GM23338 (cell line): ENCODE measurements around the gene RPF1.

Source experiments
- CREB1 ChIP-seq: fragments of 250-450 bp; sonication (Bioruptor Pico); IDR thresholded peaks from 2 replicates; pipeline ENCODE4 v1.5.0; 2020; ENCODE audit warnings: low read depth, mild to moderate bottlenecking, moderate library complexity
- EZH2 ChIP-seq: fragments of 200-600 bp; sonication (generic); IDR thresholded peaks from one replicate; pipeline ENCODE4 v1.8.0; 2017; ENCODE audit warnings: antibody characterized with exemption, mild to moderate bottlenecking, low read depth; ENCODE audit not compliant: unreplicated experiment
- EZH2phosphoT487 ChIP-seq: fragments of 200-600 bp; sonication (generic); IDR thresholded peaks from one replicate; pipeline ENCODE4 v1.8.1; 2018; ENCODE audit warnings: antibody characterized with exemption; ENCODE audit not compliant: unreplicated experiment
- JUNB ChIP-seq: IDR thresholded peaks from one replicate; pipeline ENCODE4 v1.6.1; 2016; ENCODE audit warnings: antibody characterized with exemption; ENCODE audit not compliant: unreplicated experiment
- NANOG ChIP-seq: IDR thresholded peaks from 2 replicates; pipeline ENCODE4 v1.6.1; 2016; ENCODE audit warnings: antibody characterized with exemption, borderline replicate concordance
- POLR2AphosphoS5 ChIP-seq: IDR thresholded peaks from 2 replicates; pipeline ENCODE4 v1.6.1; 2016; ENCODE audit warnings: antibody characterized with exemption, low read depth
- STAT1 ChIP-seq: IDR thresholded peaks from one replicate; pipeline ENCODE4 v1.6.1; 2016; ENCODE audit warnings: antibody characterized with exemption; ENCODE audit not compliant: unreplicated experiment
- ZNF114 ChIP-seq: fragments of 250-450 bp; sonication (Bioruptor Pico); IDR thresholded peaks from 2 replicates; pipeline ENCODE4 v1.5.0; 2020; ENCODE audit warnings: mild to moderate bottlenecking, moderate library complexity
- ZNF331 ChIP-seq: fragments of 250-450 bp; sonication (Bioruptor Pico); IDR thresholded peaks from 2 replicates; pipeline ENCODE4 v1.5.0; 2020; ENCODE audit warnings: low read depth, mild to moderate bottlenecking, moderate library complexity
- TF ChIP-seq, protein P1 (sequence below): IDR thresholded peaks from one replicate; pipeline ENCODE4 v1.6.1; 2018; ENCODE audit warnings: antibody characterized with exemption; ENCODE audit not compliant: unreplicated experiment
- TF ChIP-seq, protein P2 (sequence below), 2 experiments: fragments of 200-600 bp in 1 of 2; sonication (generic) in 1 of 2; conservative IDR thresholded peaks; 2 replicates each; pipeline versions ENCODE4 v1.5.1 to v1.6.1; 2016 to 2017; ENCODE audit warnings: antibody characterized with exemption in 2 of 2, low read depth in 2 of 2, mild to moderate bottlenecking in 2 of 2, moderate library complexity in 1 of 2
- TF ChIP-seq, protein P3 (sequence below): IDR thresholded peaks from 2 replicates; pipeline ENCODE4 v1.6.1; 2016; ENCODE audit warnings: antibody characterized with exemption
- TF ChIP-seq, protein P4 (sequence below): fragments of 250-450 bp; sonication (Bioruptor Pico); IDR thresholded peaks from 2 replicates; pipeline ENCODE4 v1.5.0; 2020; ENCODE audit warnings: mild to moderate bottlenecking, moderate library complexity

DNA sequence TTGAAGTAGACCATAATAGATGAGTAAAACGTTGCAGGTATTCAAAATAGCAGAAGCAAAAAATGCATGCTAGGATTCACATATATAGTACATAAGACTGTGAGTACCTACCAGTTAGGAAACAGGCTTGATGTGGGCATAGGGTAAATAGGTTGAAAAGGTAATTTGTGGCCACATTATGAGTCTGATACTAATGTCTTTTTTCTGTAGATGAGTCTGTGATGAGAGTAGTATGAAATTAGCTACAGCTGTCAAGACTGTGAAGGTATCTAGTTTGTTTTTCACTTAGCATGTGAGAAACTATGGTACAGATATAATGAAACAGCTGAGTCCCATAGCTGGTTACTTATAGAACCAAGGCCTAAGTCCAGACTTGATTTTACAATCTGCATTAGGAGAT lies 14.7 kb downstream of the RPF1 start:
- TF ChIP-seq, protein P1, sequence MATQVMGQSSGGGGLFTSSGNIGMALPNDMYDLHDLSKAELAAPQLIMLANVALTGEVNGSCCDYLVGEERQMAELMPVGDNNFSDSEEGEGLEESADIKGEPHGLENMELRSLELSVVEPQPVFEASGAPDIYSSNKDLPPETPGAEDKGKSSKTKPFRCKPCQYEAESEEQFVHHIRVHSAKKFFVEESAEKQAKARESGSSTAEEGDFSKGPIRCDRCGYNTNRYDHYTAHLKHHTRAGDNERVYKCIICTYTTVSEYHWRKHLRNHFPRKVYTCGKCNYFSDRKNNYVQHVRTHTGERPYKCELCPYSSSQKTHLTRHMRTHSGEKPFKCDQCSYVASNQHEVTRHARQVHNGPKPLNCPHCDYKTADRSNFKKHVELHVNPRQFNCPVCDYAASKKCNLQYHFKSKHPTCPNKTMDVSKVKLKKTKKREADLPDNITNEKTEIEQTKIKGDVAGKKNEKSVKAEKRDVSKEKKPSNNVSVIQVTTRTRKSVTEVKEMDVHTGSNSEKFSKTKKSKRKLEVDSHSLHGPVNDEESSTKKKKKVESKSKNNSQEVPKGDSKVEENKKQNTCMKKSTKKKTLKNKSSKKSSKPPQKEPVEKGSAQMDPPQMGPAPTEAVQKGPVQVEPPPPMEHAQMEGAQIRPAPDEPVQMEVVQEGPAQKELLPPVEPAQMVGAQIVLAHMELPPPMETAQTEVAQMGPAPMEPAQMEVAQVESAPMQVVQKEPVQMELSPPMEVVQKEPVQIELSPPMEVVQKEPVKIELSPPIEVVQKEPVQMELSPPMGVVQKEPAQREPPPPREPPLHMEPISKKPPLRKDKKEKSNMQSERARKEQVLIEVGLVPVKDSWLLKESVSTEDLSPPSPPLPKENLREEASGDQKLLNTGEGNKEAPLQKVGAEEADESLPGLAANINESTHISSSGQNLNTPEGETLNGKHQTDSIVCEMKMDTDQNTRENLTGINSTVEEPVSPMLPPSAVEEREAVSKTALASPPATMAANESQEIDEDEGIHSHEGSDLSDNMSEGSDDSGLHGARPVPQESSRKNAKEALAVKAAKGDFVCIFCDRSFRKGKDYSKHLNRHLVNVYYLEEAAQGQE = no peak
- TF ChIP-seq, protein P2, sequence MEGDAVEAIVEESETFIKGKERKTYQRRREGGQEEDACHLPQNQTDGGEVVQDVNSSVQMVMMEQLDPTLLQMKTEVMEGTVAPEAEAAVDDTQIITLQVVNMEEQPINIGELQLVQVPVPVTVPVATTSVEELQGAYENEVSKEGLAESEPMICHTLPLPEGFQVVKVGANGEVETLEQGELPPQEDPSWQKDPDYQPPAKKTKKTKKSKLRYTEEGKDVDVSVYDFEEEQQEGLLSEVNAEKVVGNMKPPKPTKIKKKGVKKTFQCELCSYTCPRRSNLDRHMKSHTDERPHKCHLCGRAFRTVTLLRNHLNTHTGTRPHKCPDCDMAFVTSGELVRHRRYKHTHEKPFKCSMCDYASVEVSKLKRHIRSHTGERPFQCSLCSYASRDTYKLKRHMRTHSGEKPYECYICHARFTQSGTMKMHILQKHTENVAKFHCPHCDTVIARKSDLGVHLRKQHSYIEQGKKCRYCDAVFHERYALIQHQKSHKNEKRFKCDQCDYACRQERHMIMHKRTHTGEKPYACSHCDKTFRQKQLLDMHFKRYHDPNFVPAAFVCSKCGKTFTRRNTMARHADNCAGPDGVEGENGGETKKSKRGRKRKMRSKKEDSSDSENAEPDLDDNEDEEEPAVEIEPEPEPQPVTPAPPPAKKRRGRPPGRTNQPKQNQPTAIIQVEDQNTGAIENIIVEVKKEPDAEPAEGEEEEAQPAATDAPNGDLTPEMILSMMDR (conservative IDR thresholded peaks at IDR 0.05; ENCODE audit: low read depth in 2 of 2) = no peak
- no peak for TF ChIP-seq POLR2AphosphoS5
- no peak for TF ChIP-seq EZH2
- TF ChIP-seq EZH2phosphoT487 = no peak
- no peak for TF ChIP-seq CREB1
- no peak for TF ChIP-seq NANOG
- no peak for TF ChIP-seq JUNB
- TF ChIP-seq, protein P3, sequence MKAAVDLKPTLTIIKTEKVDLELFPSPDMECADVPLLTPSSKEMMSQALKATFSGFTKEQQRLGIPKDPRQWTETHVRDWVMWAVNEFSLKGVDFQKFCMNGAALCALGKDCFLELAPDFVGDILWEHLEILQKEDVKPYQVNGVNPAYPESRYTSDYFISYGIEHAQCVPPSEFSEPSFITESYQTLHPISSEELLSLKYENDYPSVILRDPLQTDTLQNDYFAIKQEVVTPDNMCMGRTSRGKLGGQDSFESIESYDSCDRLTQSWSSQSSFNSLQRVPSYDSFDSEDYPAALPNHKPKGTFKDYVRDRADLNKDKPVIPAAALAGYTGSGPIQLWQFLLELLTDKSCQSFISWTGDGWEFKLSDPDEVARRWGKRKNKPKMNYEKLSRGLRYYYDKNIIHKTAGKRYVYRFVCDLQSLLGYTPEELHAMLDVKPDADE = no peak
- TF ChIP-seq STAT1 = no peak
- no peak for TF ChIP-seq ZNF331 (CRISPR knock-in tag)
- TF ChIP-seq ZNF114 (CRISPR knock-in tag) = no peak
- TF ChIP-seq, protein P4, sequence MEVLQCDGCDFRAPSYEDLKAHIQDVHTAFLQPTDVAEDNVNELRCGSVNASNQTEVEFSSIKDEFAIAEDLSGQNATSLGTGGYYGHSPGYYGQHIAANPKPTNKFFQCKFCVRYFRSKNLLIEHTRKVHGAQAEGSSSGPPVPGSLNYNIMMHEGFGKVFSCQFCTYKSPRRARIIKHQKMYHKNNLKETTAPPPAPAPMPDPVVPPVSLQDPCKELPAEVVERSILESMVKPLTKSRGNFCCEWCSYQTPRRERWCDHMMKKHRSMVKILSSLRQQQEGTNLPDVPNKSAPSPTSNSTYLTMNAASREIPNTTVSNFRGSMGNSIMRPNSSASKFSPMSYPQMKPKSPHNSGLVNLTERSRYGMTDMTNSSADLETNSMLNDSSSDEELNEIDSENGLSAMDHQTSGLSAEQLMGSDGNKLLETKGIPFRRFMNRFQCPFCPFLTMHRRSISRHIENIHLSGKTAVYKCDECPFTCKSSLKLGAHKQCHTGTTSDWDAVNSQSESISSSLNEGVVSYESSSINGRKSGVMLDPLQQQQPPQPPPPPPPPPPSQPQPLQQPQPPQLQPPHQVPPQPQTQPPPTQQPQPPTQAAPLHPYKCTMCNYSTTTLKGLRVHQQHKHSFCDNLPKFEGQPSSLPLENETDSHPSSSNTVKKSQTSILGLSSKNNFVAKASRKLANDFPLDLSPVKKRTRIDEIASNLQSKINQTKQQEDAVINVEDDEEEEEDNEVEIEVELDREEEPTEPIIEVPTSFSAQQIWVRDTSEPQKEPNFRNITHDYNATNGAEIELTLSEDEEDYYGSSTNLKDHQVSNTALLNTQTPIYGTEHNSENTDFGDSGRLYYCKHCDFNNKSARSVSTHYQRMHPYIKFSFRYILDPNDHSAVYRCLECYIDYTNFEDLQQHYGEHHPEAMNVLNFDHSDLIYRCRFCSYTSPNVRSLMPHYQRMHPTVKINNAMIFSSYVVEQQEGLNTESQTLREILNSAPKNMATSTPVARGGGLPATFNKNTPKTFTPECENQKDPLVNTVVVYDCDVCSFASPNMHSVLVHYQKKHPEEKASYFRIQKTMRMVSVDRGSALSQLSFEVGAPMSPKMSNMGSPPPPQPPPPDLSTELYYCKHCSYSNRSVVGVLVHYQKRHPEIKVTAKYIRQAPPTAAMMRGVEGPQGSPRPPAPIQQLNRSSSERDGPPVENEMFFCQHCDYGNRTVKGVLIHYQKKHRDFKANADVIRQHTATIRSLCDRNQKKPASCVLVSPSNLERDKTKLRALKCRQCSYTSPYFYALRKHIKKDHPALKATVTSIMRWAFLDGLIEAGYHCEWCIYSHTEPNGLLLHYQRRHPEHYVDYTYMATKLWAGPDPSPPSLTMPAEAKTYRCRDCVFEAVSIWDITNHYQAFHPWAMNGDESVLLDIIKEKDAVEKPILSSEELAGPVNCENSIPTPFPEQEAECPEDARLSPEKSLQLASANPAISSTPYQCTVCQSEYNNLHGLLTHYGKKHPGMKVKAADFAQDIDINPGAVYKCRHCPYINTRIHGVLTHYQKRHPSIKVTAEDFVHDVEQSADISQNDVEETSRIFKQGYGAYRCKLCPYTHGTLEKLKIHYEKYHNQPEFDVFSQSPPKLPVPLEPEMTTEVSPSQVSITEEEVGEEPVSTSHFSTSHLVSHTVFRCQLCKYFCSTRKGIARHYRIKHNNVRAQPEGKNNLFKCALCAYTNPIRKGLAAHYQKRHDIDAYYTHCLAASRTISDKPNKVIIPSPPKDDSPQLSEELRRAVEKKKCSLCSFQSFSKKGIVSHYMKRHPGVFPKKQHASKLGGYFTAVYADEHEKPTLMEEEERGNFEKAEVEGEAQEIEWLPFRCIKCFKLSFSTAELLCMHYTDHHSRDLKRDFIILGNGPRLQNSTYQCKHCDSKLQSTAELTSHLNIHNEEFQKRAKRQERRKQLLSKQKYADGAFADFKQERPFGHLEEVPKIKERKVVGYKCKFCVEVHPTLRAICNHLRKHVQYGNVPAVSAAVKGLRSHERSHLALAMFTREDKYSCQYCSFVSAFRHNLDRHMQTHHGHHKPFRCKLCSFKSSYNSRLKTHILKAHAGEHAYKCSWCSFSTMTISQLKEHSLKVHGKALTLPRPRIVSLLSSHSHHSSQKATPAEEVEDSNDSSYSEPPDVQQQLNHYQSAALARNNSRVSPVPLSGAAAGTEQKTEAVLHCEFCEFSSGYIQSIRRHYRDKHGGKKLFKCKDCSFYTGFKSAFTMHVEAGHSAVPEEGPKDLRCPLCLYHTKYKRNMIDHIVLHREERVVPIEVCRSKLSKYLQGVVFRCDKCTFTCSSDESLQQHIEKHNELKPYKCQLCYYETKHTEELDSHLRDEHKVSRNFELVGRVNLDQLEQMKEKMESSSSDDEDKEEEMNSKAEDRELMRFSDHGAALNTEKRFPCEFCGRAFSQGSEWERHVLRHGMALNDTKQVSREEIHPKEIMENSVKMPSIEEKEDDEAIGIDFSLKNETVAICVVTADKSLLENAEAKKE (CRISPR knock-in tag) = no peak
